CMK (cell line): ENCODE results near the gene PLA2G2F.
"Not testable (repeated sequence)": the region's sequence is repeated elsewhere in the genome, so short reads cannot be mapped to it uniquely, and the experiment has no call there.

Experiments used
- DNase-seq: peaks from one replicate; pipeline ENCODE4 v3.0.0-alpha.2; 2010; ENCODE audit warnings: low read depth

PLA2G2F gene

DNA sequence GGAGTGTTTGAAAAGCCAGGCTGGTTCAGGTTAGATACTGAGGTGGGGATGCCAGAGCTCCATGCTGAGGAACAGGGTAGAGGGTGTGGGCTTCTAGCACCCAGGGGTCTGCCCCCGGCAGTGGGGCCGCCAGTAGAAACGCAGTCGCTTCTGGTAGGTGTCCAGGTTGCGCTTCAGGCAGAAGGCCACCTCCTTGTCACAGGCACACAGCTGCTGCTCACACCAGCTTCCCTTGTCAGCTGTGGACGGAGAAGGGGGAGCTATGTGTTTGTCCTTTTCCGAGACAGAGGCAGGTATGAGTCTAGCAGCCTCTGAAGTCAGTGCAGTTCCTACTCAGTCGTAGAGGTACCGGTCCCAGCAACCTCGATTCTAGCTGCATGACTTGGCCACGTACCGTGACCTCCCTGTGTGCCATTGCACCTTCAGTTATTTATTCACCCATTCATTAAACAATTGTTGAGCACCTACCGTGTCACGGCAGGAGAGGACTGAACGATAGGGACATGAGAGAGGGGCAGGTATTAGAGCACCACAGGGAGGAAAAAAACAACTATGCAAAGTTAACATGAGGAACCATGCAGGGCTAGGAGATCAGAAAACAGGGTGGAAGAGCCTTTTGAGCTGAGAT lies 25.0 kb upstream of the PLA2G2F start:
- DNase-seq: no peak

DNA sequence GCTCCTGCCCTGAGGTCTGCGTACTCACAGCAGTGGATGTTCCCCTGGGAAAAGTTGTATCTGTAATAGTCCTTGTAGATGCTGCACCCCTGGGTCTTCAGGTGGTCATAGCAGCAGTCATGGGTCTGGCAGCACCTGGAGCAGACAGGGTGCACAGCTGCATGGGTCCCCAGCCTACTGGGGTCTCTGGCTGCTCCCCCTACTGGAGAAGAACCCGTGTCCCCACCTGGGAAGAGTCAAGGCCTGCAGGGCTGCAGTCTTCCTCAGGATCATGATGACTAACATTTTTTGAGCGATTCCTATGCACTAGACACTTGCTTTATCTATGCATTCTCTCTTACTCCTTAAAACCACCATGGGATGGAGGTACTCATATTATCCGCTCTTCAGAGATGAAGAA lies 23.6 kb upstream of the PLA2G2F start:
- no peak for DNase-seq

DNA sequence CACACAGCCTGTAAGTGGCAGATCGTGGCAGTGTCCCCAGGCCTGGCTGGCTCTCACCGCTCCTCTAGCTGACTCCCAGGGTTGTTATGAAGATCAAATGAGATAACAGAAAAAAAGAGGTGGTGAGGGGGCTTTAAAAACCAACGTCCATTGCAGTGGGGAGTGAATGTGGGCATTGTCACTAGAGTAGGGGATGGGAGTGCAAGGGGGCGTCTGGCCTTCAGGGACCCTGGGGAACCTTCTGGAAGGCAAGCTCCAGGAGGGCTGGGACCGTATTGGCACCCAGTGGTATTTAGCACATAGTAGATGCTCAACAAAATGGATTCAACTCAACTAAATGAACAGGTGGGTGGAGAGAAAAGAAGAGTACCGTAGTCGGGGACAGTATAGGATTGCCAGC lies 23.2 kb upstream of the PLA2G2F start:
- no peak for DNase-seq

DNA sequence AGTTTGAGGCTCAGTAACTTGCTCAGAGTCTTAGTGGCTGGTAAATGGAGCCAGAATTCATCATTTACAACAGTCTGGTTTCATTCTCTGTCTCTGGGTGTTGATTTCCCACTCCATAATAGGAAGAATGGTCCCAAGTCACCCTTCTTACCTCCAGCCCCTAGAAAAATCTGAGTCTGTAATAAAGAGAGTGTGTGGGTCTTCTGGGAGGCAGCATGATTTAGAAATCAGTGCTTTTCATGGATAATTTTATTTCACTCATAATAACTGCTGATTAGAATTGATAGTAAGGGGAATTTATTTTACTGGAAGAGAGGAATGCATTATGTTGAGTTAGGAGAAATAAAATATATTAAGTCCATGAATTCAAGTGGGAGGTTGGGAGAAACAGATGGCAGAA lies 21.9 kb upstream of the PLA2G2F start:
- no peak for DNase-seq

DNA sequence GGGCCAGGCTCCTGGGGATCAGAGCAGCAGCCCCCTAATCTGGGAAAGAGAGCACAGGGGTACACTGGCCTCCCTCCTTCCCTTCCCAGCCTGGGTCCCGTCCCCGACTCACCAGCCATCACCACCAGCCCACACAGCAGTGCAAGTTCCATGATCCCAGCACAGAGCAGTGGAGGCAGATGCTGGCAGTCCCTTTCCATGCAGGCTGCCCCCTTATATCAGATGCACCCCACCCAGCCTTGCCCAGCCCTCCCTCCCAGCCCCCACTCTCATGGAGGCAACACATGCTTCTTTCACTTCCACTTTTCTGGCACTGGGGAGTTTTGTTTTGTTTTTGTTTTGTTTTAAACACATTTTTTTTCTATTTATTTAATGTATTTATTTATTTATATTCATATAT lies 19.8 kb upstream of the PLA2G2F start, which contains the start of gene PLA2G2D:
Gene PLA2G2D, minus strand, starts transcription at position 190 of the 400 bp plus-strand sequence. Its CDS starts 38 bp downstream, at position 152.
- no peak for DNase-seq

DNA sequence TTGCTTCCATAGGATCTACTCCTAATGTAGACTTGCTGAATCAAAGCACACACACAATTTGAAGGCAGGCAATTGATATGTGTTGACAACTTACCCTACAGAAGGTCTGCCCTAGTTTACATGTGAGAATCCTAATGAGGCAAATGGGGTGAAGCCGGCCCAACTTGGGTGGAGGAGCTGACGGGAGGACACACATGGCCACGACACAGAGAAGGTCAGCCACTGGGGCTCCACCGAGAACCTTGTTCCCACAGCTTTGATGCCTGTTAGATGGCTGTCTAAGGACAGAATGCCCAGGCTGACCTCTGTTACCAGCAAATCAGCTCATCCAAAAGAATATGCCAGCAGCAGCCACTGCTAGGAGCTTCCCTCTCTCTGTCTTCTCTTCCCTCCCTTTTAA lies 18.3 kb upstream of the PLA2G2F start:
- no peak for DNase-seq

DNA sequence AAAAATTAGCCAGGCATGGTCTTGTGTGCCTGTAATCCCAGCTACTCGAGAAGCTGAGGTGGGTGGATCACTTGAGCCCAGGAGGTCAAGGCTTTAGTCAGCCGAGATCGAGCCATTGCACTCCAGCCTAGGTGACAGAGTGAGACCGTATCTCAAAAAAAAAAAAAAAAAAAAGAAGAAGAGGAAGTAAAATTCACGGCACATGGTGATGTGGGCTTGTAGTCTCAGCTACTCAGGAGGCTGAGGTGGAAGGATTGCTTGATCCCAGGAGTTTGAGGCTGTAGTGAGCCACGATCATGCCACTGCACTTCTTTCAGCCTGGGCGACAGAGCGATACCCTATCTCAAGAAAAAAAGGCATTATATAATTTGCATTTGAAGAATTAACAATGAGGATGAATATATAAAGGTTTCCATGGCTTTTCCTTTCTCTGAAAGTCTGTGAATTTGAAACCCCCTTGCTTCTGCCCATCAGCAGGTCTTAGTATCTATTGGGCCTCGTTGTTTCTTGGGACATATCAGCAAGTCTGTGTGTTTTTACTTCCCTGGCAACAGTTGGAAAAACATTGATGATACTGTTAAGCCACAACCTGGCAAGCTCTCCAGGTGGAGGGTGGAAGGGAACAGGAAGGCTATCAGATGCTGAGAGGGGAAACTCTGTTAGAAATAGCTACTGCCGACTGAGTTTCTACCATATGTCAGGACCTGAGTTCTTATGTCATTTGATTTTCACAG lies 15.2 kb upstream of the PLA2G2F start:
- DNase-seq: no peak

DNA sequence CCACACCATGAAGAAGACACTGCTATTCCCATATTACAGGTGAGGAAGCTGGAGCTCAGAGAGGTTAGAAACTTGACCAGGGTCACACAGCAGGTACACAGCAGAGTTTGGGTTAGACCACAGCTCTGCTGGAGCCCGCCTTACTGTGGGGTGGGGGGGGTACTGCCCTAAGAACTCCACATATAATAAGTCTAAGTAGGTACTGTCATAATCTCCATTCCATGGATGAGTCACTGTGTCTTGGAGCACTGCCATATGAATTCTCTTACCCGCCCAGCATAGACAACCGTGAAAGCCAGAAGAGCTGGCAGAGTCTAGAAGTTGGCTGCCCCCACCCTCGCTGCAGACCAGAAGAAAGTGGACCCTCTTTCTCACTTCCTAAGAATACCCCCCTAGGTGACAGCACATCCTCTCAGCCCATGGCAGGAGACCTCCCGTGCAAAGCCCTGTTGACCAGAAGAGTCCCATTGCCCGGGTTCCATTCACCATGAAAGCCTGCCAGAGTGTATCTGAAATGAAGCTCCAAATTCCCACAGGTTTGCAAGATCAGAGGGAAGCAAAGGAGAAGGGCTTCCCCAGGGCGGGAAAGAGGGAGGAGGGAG lies 14.6 kb upstream of the PLA2G2F start:
- DNase-seq: no peak

DNA sequence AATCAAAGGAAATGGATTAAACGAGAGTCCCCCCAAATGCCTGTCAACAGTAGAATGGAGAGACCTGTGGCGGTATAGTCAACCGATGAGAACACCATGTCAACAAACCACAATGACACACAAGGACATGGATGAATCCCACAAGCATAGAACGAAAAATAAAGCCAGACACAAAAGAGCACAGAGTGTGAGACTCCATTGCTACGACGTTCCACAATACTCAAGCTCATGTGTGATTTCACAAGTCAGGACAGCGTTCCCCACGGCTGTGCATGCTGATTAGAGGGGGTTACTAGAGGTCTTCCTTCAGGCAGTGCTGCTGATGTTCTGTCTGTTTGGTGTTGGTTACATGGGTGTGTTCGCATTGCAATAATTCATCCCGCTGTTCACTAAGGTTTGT lies 14.0 kb upstream of the PLA2G2F start:
- DNase-seq: no peak

DNA sequence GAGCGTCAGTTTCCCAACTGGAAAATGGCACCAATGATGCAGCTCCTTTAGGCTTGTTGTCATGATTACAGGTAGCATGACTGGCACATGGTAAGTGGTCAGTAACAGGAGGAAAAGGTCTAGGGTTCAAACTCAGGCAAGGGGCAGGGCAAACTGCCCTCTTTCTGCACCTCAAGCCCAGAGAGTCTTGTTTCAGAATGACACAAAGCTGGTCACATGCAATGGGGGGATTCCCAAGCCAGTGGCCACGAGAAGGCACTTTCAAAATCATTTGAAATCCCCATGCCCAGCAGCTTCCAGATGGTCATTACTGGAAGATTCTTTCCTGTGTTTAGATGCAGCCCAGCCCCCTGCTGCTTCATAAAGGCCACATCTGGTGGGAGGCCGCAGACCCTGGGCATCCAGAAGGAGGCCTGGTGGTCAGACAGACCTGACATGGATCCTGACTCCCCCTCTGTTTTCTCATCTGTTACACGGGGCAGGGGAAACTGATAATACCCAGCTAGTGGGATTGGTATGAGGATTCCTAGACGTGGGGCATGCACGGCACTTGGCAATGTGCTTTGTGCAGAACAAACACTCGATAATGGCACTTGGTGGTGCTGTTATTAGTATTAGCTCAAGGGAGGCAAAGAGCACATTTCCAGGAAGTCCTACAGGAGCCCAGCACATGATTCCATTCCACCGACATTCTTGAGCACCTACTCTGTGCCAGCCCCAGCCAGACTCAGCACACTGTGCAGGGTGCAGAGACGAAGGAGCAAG lies 12.9 kb upstream of the PLA2G2F start:
- no peak for DNase-seq

DNA sequence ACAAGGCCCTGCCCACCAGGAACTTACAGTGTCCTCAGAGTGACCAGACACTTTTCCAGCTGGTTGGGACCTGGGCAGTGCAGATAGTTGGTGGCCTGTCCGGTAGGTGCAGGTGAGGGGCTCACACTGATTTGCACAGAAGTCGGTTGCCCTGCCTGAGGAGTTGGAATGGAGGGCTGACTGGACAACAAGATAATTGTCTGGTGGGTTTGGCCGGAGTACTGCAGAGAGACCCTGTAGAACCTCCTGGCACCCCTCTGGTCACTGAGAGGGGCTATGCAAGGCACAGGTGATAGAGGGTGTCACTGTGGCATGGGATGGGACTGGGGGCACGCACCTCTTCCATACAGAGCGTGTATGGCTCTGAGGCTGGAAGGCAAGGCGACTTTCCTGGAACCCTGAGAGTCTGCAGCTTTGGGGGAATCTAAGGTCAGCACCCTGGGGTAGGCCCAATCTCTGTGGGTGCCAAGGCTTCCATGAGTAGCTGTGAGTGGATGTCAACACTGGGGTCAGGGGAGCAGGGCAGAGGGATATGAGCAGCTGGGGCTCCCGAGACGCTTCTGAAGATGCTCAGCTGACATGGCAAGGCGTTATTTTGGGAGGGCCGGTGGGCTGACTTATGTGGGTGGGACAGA lies 12.2 kb upstream of the PLA2G2F start:
- no peak for DNase-seq

DNA sequence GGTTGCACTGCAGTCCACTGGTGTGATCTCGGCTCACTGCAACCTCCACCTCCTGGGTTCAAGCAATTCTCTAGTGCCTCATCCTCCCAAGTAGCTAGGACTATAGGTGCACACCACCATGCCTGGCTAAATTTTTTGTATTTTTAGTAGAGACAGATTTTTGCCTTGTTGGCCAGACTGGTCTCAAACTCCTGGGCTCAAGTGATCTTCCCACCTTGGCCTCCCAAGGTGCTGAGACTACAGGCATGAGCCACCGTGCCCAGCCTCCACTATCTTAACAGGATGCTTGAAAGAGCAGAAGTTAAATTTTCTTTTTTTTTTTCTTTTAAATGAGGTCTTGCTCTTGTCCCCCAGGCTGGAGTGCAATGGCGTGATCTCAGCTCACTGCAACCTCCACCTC lies 8.6 kb upstream of the PLA2G2F start:
- not testable (repeated sequence) for DNase-seq

DNA sequence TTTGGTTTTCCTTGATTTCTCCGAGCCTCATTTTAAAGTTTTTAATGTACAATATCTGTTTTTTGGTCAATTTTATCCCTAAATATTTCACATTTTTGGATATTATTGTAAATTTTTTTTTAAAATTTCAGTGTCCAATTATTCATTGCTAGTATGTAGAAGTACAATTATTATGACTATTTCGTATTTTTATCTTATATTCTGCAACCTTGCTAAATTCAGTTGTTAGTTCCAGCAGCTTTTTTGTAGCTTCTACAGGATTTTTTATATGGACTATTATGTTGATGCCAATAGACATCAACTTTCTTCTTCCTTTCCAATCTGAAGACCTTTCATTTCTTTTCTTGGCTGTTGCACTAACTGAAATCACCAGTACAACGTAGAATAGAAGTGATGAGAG lies 4.1 kb upstream of the PLA2G2F start:
- DNase-seq: no peak

DNA sequence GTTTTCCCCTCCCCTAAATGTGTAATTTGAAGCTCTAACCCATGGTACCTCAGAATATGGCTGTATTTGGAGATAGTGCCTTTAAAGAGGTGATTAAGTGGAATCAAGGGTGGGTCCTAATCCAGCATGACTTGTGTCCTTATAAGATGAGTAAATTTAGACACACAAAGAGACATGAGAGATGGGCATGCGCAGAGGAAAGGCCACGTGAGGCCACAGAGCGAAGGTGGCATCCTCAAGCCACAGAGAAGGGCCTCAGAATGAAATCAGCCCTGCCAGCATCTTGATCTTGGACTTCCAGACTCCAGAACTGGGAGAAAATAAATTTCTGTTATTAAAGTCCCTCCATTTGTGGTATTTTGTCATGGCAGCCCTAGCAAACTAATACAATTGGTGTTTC lies 2.9 kb upstream of the PLA2G2F start:
- DNase-seq: no peak

DNA sequence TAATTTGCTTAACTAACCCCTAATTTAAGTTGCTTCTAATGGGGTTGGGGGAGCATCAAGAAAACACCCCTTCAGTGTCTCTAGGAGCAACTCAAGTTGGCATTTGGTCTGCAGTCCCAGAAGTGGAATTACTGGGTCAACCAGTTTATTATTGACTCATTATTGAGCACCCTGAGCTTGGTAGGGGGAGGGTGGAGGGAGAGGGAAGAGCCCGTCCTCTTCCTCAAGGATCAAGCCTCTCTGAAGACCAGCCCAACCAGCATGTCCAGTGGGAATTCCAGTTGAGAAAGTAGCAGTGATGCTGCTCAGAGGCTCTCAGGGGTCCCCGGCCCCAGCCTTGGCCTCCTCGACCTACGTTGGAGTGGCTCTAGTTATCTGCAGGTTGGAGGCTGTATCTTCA lies 2.1 kb upstream of the PLA2G2F start:
- no peak for DNase-seq

DNA sequence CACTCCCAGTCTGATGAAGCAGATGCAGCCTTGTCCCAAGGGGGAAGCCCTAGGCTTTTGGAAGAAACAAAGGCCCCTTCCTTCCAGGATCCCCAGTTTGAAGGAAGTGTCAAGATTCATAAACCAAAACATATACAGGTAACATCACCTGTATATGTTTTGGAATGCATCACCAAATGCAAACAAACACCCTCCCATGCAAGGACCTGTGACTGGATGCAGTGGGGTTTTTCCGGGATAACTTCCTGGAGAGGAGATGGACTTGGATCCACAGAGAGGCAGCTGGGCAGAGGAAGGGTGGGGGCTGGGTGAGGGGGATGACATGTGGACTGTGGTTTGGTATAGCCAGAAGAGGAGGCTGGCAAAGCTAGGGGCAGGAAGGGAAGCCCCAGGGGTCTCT lies 1.5 kb upstream of the PLA2G2F start:
- no peak for DNase-seq

DNA sequence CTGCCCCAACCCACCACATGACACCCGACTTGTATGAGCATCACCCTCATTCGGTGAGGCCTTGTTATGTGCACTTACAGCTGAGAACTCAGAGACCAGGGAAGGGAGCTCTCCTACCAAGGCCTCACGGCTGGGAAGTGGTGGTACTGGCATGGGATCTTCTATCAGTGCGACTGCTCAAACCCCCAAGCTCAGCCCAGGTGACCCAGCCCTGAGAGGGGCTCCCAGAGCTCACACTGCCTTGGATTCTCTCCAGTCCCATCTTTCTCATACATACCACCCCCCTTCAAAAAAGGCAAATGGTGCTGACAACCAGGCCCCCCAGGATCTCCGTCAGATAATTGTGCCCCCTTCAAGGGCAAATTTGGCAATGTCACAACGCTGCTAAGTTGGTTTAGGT lies 777 bp upstream of the PLA2G2F start:
- DNase-seq: no peak

DNA sequence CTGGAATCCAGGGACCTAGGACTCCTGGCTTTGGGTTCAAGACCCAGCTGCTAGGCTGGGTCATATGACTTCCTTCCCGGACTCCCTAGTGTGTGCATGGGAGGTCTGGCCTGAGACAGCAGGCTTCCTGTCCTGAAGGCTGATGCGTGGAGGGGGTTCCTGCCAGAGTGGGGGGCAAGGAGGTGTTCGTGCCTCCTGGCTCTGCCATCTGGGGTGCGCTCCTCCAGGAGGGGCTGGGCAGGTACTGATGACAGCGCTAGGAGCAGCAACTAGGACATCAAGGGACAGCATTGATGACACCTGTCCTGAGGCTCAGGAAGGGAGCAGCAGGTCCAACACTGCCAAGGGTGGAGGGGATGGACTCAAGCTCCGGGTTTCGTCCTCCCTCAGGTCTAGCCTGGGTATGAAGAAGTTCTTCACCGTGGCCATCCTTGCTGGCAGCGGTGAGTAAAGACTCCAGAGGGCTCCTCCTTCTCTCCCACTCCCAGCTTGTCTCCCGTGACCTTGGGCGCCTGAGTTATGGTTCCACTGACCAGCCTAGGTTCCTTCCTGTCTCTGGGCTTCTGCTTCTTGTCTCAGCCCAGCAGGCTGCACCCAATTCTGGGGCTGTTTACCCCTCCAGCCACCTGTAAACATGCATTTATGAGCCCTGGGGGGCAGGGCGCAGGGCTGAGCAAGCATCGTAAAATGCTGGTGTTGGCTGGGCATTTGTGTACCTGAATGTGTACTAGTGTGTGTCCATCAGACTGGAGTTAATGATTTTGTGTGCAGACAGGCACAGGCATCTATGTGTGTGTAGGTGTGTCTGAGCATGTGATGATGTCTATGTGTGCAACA lies 871 bp downstream of the PLA2G2F start:
- DNase-seq: no peak

DNA sequence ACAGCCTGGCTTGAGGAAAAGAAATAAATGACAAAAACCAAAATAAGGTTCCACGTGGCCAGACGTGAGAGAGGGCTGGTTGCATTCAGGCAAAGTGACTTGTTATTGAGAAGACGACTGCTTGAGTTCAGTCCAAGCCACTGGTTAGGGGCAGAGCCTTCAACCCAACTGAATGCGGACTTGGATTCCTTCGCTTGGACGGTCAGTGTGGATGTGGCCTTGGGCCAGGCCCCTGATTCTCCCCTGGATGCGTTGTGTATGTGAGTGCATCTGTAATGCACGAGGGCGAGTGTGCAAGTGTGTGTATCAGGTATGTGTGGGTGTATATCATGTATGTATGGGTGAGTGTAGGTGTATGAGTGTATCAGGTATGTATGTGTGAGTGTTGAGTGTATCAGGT lies 1.9 kb downstream of the PLA2G2F start:
- no peak for DNase-seq

DNA sequence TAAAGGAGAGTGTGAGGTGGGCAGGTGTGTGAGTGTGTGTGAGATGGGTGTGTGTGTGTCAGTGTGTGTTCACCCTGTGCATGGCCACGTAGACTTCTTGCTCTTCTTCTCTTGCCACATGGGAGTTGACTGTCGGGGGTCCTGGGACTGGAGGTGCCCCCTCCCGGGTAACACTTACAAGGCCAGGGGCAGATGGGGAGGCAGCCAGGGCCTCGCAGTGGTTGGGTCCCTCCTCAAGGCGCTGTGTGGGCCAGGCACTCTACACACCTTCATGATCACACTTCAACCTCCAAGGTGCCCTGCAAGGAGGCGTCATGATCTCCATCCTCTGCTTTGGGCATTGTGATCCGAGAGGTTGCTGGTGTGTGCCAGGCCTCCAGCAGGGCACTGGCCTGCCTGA lies 2.3 kb downstream of the PLA2G2F start:
- DNase-seq: no peak

DNA sequence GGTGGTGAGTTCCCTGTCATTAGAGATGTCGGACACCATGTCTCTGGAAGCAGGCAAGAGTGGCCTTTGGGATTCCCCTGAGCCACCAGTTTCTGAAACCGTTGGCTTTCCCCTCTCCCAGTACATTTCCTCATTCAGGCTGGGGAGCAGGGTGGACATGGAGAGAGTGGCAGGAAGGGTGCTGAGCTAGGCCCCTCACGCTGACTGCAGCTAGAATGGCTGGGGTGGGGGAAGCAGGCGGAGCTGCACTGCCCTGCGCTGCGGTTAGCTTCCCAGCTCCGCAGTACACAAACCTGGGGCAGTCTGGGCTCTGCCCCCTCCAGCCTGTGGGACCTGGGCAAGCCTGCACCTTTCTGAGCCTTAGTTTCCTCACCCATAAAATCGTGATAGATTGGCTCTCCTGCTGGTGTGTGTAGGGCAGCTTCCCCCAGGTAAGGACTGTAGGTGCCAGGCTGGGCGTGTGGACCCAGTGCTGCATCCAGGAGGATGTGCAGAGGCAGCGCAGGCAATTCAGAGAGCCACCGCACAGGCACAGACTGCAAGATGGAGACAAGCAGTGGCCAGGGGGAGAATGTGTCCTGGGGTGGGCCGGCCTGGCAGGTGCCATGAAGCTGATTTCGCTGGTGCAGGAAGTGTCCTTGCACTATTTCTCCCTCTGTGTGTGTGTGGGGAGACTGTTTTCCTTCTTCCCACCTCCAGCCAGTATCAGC lies 3.0 kb downstream of the PLA2G2F start:
- no peak for DNase-seq
